Measurements from ENCODE around the gene LTBP3. TPM values are rescaled to one million over a fixed set of nuclear protein-coding genes. Genes with fewer than 3 reads are reported as not detected.

LTBP3 gene
- total RNA-seq, 2 experiments from 2014 or later, result 35.5 to 36.0 TPM

DNA sequence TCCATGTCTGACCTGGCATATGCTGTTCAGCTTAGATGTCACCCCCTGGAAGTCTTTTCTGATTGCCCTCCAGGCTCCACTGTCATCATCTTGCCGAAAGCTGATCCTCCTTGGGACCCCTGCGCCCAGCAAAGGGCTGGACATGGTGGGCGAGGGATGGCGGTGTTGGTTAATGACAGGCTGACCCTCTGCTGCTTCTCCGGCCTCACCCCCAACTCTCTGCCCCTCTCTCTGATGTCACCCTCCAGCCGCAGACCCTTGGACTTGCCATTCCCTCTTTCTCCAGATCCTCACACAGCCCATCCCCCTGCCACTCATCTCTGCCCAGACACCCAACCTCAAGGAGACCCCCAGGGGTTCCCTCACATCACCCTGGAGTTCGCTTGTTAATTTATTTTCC is 20.0 kb upstream of the LTBP3 start:
- peak overlapping the region; percentile 4 for H3K27ac Mint-ChIP-seq
- no peaks in the 10 kb centered on the region for H3K27me3 Mint-ChIP-seq
- peak overlapping the region; percentile 55 for H3K4me3 Mint-ChIP-seq
- H3K9me3 Mint-ChIP-seq, result no peaks in the 10 kb centered on the region
- no peak for DNase-seq
- peaks cover 41% of the 10 kb centered on the region for H3K4me1 Mint-ChIP-seq
- H3K36me3 Mint-ChIP-seq, result peaks cover 18% of the 10 kb centered on the region

DNA sequence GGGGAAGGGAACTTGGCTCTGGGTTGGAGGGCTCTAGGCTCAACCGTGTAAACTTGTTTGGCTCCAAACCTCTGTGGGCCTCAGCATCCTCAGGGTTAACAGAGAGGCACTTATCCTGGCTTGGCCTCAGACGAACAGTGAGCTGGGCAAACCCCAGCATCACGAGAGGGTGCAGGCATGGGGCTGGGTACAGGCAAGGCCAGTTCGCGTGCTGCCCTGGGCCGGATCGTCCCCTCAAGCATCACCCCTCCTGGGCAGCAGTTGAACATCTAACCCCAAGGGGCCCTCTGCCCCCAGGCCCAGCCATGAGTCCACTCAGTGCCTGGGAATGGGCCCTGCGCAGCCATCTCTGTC is 19.6 kb upstream of the LTBP3 start:
- peak overlapping the region; percentile 55 for H3K4me3 Mint-ChIP-seq
- no peaks in the 10 kb centered on the region for H3K9me3 Mint-ChIP-seq
- DNase-seq, result no peak
- H3K4me1 Mint-ChIP-seq, result peaks cover 43% of the 10 kb centered on the region
- peaks cover 22% of the 10 kb centered on the region for H3K36me3 Mint-ChIP-seq
- no peaks in the 10 kb centered on the region for H3K27me3 Mint-ChIP-seq
- H3K27ac Mint-ChIP-seq, result peak overlapping the region; percentile 16

GRCh38 chr11:65576867-65577755 is 19.0 kb upstream of the LTBP3 start:
- H3K27me3 Mint-ChIP-seq, result no peaks in the 10 kb centered on the region
- peak overlapping the region; percentile 88 for H3K4me3 Mint-ChIP-seq
- peak overlapping the region; percentile 84 for H3K27ac Mint-ChIP-seq
- H3K4me1 Mint-ChIP-seq, result peaks cover 44% of the 10 kb centered on the region
- DNase-seq, result peak; percentile 48
- no peaks in the 10 kb centered on the region for H3K9me3 Mint-ChIP-seq
- peaks cover 23% of the 10 kb centered on the region for H3K36me3 Mint-ChIP-seq

DNA sequence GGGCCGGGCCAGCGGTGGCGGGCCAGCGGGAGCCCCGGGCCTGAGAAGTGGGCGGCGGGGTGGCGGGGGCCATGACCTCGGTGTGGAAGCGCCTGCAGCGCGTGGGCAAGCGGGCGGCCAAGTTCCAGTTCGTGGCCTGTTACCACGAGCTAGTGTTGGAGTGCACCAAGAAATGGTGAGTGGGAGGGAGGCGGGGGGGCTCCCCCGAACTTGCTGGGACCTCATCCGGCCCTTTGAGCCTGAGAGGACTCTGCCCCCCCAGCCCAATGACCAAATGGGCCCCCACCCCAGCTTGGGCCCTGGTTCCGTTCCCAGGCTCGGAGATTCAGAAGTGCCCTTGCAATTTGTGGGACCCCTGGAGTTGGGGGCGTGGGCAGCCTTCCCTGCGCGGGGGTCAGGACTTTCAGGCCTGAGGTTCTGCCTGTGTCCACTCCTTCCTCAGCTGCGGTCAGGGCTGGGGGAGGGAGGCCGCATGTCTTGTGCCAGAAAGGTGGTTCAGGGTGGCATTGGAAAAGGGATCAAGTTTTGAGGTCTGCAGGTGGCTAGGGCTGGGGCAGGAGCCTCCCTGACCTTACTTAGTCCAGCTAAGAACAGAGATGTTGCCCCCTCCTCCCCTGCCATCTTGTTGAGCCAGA is 18.2 kb upstream of the LTBP3 start:
- Mint-ChIP-seq H3K9me3 (no peaks in the 10 kb centered on the region), H3K4me1 (peaks cover 52% of the 10 kb centered on the region), H3K27me3 (no peaks in the 10 kb centered on the region), H3K4me3 (peak overlapping the region; percentile 88), H3K36me3 (peaks cover 26% of the 10 kb centered on the region), H3K27ac (peak overlapping the region; percentile 84)
- no peak for DNase-seq

DNA sequence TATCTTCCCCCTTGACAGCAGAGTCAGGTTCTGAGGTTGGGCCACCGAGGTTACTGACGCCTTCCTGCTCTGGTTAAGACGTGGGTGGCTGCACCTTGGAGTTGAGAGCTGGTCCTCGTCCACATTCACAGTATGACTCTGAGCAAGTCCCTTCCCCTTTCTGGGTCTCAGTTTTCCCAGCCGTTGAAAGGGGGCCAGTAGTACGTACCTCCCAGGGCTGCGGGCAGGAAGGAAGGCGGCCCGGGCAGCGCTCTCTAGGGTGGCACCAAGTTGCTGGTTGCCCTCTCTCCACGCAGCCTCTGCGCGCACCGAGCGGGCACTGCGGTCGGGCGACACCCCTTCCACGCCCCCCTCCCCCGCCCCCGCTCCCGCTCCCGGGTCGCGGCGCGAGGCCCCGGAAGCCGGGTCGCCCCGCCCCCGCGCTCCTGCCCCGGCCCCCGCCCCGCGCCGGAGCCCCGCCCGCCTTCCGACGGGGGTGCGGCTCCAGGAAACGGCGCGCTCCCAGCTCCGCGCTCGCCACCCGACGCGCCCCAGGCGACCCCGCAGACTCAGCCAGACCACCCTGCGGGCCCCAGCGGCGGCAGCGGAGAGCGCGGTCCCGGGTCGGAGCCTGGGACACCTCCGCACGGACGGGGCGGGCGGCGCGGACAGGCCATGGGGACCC is 17.5 kb upstream of the LTBP3 start, which contains the start of gene EHBP1L1:
Gene EHBP1L1, plus strand, starts transcription at position 486 of the 664 bp plus-strand sequence. CDS start 250 bp downstream, outside the sequence.
- peak within 1 kb of the TSS; percentile 88 for H3K4me3 Mint-ChIP-seq
- peaks cover 55% of the 10 kb centered on the region for H3K4me1 Mint-ChIP-seq
- no peaks in the 10 kb centered on the region for H3K27me3 Mint-ChIP-seq
- peak; percentile 84 for DNase-seq
- peaks cover 28% of the 10 kb centered on the region for H3K36me3 Mint-ChIP-seq
- no peaks in the 10 kb centered on the region for H3K9me3 Mint-ChIP-seq
- peak within 1 kb of the TSS; percentile 93 for H3K27ac Mint-ChIP-seq

DNA sequence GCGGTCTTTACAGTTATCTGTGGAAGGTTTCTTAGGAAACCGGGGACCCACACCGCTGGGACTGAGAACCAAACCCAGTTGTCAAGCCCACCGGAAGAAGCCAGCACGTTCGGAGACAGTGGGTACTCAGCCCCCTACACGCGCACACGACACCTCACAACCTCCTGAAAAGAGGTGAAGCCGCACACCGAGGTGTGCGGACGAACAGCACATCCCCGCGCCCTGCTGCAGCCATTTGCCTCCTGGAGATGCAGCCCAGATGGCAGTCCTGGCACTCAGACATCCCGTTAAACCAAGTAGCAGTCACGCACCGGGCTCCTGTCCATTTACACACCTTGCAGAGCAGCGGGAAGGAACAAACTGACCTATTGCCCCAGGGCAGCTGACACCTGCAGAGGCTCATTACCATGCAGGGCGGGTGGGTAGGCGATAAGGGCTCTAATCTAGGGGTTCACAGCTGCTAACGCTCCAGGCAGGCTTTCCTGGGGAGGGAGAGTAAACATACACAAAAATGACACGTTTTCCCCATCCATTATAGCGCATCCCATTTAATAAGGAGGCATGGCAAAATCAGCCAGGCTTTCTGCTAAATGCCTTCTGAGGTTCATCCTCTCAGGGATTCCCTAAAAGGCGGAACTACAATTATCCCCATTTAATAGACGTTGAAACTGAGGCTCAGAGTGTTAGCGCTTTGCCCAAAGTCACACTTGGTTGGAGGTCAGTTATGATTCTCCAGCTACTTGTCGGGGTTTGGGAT is 16.8 kb upstream of the LTBP3 start:
- H3K4me1 Mint-ChIP-seq, result peaks cover 55% of the 10 kb centered on the region
- no peaks in the 10 kb centered on the region for H3K9me3 Mint-ChIP-seq
- no peak for DNase-seq
- peak overlapping the region; percentile 93 for H3K27ac Mint-ChIP-seq
- H3K36me3 Mint-ChIP-seq, result peaks cover 30% of the 10 kb centered on the region
- peak overlapping the region; percentile 82 for H3K4me3 Mint-ChIP-seq
- H3K27me3 Mint-ChIP-seq, result no peaks in the 10 kb centered on the region

DNA sequence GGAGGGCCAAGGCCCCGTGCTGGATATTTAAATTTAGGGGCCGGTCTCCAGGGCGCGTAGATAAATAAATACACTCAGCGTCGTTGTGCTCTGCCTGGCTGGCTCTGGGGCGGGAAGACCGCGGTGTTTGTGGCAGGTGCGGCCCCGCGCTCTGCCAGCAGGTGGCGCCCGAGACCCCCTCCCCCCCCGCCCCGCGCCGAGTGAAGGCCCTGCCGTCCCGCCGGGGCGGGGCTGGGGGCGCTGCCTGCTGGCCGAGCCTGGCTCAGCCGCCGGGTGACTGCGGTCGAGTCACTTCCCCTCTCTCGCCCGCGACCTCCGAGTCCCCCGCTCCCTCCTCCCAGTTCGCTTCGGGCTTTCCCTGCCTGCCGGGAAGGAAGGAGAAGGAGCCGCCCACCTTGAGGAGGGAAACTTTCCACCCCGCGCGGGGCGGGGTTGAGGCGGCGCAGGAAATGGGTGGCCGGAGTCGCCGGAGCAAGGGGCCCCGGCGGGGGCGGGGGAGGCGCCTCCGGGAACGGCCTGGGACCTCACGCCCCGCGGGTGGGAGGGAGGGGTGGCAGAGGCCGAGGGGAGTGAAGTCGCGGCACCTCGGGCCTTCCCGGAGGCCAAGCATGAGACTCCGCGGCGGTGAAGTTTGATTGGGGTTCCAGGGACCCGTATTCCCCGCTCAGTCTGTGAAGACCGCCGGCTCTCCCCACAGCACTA is 16.1 kb upstream of the LTBP3 start:
- peaks cover 53% of the 10 kb centered on the region for H3K4me1 Mint-ChIP-seq
- H3K36me3 Mint-ChIP-seq, result peaks cover 26% of the 10 kb centered on the region
- H3K9me3 Mint-ChIP-seq, result no peaks in the 10 kb centered on the region
- peak; percentile 96 for DNase-seq
- no peaks in the 10 kb centered on the region for H3K27me3 Mint-ChIP-seq
- H3K4me3 Mint-ChIP-seq, result peak overlapping the region; percentile 82
- H3K27ac Mint-ChIP-seq, result peak overlapping the region; percentile 93

DNA sequence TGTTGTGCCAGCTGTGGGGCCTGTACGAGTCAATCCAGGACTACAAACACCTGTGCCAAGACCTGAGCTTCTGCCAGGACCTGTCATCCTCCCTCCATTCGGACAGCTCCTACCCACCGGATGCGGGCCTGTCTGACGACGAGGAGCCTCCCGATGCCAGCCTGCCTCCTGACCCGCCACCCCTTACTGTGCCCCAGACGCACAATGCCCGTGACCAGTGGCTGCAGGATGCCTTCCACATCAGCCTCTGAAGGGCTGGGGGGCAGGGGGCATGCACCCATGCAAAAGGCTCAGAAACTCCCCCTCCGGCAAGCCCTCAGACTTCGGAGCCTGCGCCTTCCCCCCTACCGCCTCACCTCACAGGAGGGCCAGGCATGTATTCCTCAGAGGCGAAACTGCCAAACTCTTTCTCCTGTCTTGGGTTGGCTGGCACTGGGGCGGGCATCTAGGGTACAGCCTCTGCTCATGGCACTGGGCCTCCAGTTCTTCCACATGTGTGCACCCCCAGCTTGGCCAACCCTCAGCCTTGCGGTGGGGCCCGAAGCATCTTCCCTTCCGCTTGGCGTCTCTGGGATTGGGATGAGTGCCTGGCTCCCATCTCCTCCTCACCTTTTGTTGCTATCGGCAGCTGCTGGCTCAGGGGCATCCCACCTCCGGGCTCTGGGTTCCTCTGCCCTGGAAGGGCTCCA is 15.4 kb upstream of the LTBP3 start:
- peaks cover 51% of the 10 kb centered on the region for H3K4me1 Mint-ChIP-seq
- peak overlapping the region; percentile 86 for H3K27ac Mint-ChIP-seq
- no peak for DNase-seq
- peak overlapping the region; percentile 79 for H3K4me3 Mint-ChIP-seq
- no peaks in the 10 kb centered on the region for H3K27me3 Mint-ChIP-seq
- no peaks in the 10 kb centered on the region for H3K9me3 Mint-ChIP-seq
- H3K36me3 Mint-ChIP-seq, result peaks cover 28% of the 10 kb centered on the region

GRCh38 chr11:65572356-65573051 is 14.3 kb upstream of the LTBP3 start, which contains the start of gene FAM89B:
FAM89B (plus strand) TSS chr11:65572538; CDS start chr11:65572670, 132 bp downstream.
- peaks cover 27% of the 10 kb centered on the region for H3K36me3 Mint-ChIP-seq
- DNase-seq, result peak; percentile 88
- peak within 1 kb of the TSS; percentile 100 for H3K4me3 Mint-ChIP-seq
- no peaks in the 10 kb centered on the region for H3K9me3 Mint-ChIP-seq
- peaks cover 46% of the 10 kb centered on the region for H3K4me1 Mint-ChIP-seq
- peak within 1 kb of the TSS; percentile 86 for H3K27ac Mint-ChIP-seq
- H3K27me3 Mint-ChIP-seq, result no peaks in the 10 kb centered on the region

DNA sequence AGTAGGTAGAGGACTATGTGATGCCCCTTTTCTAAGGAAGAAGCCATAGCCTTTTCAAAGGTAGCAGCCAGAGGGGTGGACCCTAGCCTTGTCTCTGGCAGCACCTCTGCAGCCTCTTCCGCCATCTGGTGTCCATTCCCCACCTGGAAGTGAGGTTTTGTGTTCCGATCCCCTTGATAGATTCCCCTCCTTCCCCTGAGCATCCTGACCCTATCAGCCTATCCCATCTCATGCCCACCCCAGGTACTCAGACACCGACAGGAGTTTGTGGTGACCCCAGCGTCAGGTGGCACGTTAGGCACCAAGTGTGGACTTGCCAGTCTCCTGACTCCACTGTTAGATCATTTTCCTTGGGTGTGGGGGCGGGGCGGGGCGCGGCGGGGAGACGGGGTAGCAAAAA is 13.8 kb upstream of the LTBP3 start:
- DNase-seq, result no peak
- H3K4me1 Mint-ChIP-seq, result peaks cover 49% of the 10 kb centered on the region
- peaks cover 27% of the 10 kb centered on the region for H3K36me3 Mint-ChIP-seq
- peak overlapping the region; percentile 79 for H3K27ac Mint-ChIP-seq
- H3K27me3 Mint-ChIP-seq, result no peaks in the 10 kb centered on the region
- H3K9me3 Mint-ChIP-seq, result no peaks in the 10 kb centered on the region
- H3K4me3 Mint-ChIP-seq, result peak overlapping the region; percentile 100

DNA sequence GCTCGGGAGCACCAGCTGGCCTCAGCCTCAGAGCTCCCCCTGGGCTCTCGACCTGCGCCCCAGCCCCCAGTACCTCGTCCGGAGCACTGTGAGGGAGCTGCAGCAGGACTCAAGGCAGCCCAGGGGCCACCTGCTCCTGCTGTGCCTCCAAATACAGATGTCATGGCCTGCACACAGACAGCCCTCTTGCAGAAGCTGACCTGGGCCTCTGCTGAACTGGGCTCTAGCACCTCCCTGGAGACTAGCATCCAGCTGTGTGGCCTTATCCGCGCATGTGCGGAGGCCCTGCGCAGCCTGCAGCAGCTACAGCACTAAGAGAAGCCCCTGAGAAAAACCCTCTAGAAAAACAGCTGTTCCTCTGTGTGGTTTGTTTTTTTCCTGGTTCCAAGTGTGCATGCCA is 13.3 kb upstream of the LTBP3 start:
- Mint-ChIP-seq H3K27ac (peak overlapping the region; percentile 97), H3K27me3 (no peaks in the 10 kb centered on the region), H3K4me1 (peaks cover 49% of the 10 kb centered on the region), H3K36me3 (peaks cover 27% of the 10 kb centered on the region), H3K4me3 (peak overlapping the region; percentile 100), H3K9me3 (no peaks in the 10 kb centered on the region)
- no peak for DNase-seq

- H3K27ac Mint-ChIP-seq, result peak within 1 kb of the TSS; percentile 97
- peaks cover 56% of the 10 kb centered on the region for H3K4me1 Mint-ChIP-seq
- H3K4me3 Mint-ChIP-seq, result peak within 1 kb of the TSS; percentile 100
- peak; percentile 100 for DNase-seq
- no peaks in the 10 kb centered on the region for H3K9me3 Mint-ChIP-seq
- H3K36me3 Mint-ChIP-seq, result peaks cover 27% of the 10 kb centered on the region
- no peaks in the 10 kb centered on the region for H3K27me3 Mint-ChIP-seq
Observed at GRCh38 chr11:65569973-65570918, 12.1 kb upstream of the LTBP3 start, which contains the start of gene ZNRD2. ZNRD2 (plus strand) TSS chr11:65570477; CDS start chr11:65570492, 15 bp downstream.
